SU-DHL-6 (cell line): Measurements from ENCODE around the gene GOLPH3.

Experiments
- CTCF ChIP-seq: fragments of 200-600 bp; sonication (generic); IDR thresholded peaks from one replicate; pipeline ENCODE4 v1.5.1; 2017; ENCODE audit warnings: antibody characterized with exemption, mild to moderate bottlenecking, low read length, moderate library complexity; ENCODE audit not compliant: insufficient read depth, poor library complexity, severe bottlenecking
- EZH2phosphoT487 ChIP-seq: fragments of 200-600 bp; sonication (generic), shearing (Covaris generic); conservative IDR thresholded peaks from 2 replicates; pipeline ENCODE4 v1.6.1; 2018; ENCODE audit warnings: mild to moderate bottlenecking, antibody characterized with exemption, low read length, moderate library complexity, mixed read lengths

GRCh38 chr5:32150366-32150765, 23.8 kb downstream of the GOLPH3 start:
- TF ChIP-seq CTCF (no peak), EZH2phosphoT487 (no peak)
